Mammary epithelial cell (primary cell): ENCODE results near the gene ATE1.

Source experiments
- CTCF ChIP-seq, 2 donors: IDR thresholded peaks in 1 of 2; conservative IDR thresholded peaks in 1 of 2; 2 replicates each; pipeline ENCODE4 v1.5.1; 2011 to 2012; ENCODE audit warnings: inconsistent platforms in 2 of 2, low read length in 2 of 2, mild to moderate bottlenecking in 2 of 2, control low read depth in 1 of 2, low read depth in 1 of 2; ENCODE audit not compliant: insufficient read depth in 1 of 2; ENCODE audit errors: extremely low read depth in 1 of 2
- EZH2 ChIP-seq: IDR thresholded peaks from 2 replicates; pipeline ENCODE4 v1.6.1; 2012; ENCODE audit warnings: low read length, inconsistent platforms, borderline replicate concordance

- TF ChIP-seq CTCF (conservative IDR thresholded peaks at IDR 0.05 in 1 of 2, IDR thresholded peaks at IDR 0.05 in 1 of 2; ENCODE audit: extremely low read depth in 1 of 2, insufficient read depth in 1 of 2, low read depth in 1 of 2, low read length in 2 of 2) (no peak), EZH2 (no peak)
Observed at GRCh38 chr10:121927318-121927840, 452 bp downstream of the ATE1 start.
